K562 (cell line): ENCODE data around the gene ELL3. TPM values are rescaled to one million over a fixed set of nuclear protein-coding genes. Genes with fewer than 3 reads are reported as not detected.

Experiments
- ATAC-seq: fragments of 200-7000 bp; cut with Tn5 transposase; 3 replicates; pipeline ENCODE4 v1.9.1; 2020; ENCODE audit warnings: moderate library complexity
- BruUV-seq: library from RNA; stranded (reverse); fragments of 400-500 nt; replicated peaks from 2 replicates; lab custom pipeline; 2021; lab: Mats Ljungman, UMichigan
- CTCF ChIA-PET: fragments of 300-600 bp; formaldehyde crosslinking; extraction: SDS; loops from one replicate; lab custom pipeline; 2021; ENCODE audit warnings: low intra/inter-chr PET ratio; lab: Yijun Ruan, JAX
- POLR2A ChIA-PET: fragments of 300-600, 350-650 bp; sonication (Branson Sonifier 250); formaldehyde crosslinking; extraction: SDS; loops from one replicate; lab custom pipeline; 2021; ENCODE audit warnings: antibody characterized with exemption, inconsistent platforms; lab: Yijun Ruan, JAX
- DNase-seq, 4 experiments: peaks; one replicate each; pipeline versions ENCODE4 v3.0.0 to v3.0.0-alpha.2; 2011 to 2018; ENCODE audit warnings: low spot score in 3 of 4, mixed read lengths in 3 of 4; ENCODE audit errors: extremely low read depth in 1 of 4
- FAIRE-seq: peaks from 2 replicates; lab custom pipeline; 2011; peaks lifted over from hg19 to GRCh38; lab: Jason Lieb, UNC
- H2AFZ ChIP-seq: 2 replicates; pipeline ENCODE4 v1.6.0; 2011; ENCODE audit warnings: low read depth, low read length, control low read depth, inconsistent platforms
- H3K27ac ChIP-seq: fragments of 200-600 bp; 3 replicates; pipeline ENCODE4 v1.8.0; 2011; ENCODE audit warnings: low read depth, mild to moderate bottlenecking, control low read depth, inconsistent platforms, low read length, moderate library complexity, mixed read lengths; ENCODE audit errors: extremely low read depth
- H3K27me3 ChIP-seq, 2 experiments: fragments of 300-600 bp in 1 of 2; 2 replicates in 1 of 2; 3 replicates in 1 of 2; pipeline versions ENCODE4 v1.6.0 to v1.8.0; 2011; ENCODE audit warnings: inconsistent platforms in 2 of 2, low read length in 2 of 2, mild to moderate bottlenecking in 1 of 2, mixed read lengths in 1 of 2, moderate library complexity in 1 of 2; ENCODE audit not compliant: control insufficient read depth in 2 of 2, insufficient read depth in 2 of 2
- H3K36me3 ChIP-seq: fragments of 300-600 bp; 3 replicates; pipeline ENCODE4 v1.8.0; 2011; ENCODE audit warnings: mild to moderate bottlenecking, low read length, inconsistent platforms; ENCODE audit not compliant: control insufficient read depth, insufficient read depth
- H3K4me1 ChIP-seq, 2 experiments: fragments of 200-600 bp in 1 of 2; replicated peaks in 1 of 2; 2 replicates in 1 of 2; 3 replicates in 1 of 2; pipeline versions ENCODE4 v1.5.1 to v1.8.0; 2011; ENCODE audit warnings: inconsistent platforms in 2 of 2, low read length in 2 of 2, mild to moderate bottlenecking in 1 of 2, mixed read lengths in 1 of 2, moderate library complexity in 1 of 2; ENCODE audit not compliant: control insufficient read depth in 2 of 2, insufficient read depth in 2 of 2
- H3K4me2 ChIP-seq: 2 replicates; pipeline ENCODE4 v1.6.1; 2011; ENCODE audit warnings: low read length, control low read depth, inconsistent platforms, mixed read lengths; ENCODE audit not compliant: insufficient read depth
- H3K4me3 ChIP-seq: fragments of 200-600 bp; sonication (generic), shearing (Covaris generic); 2 replicates; pipeline ENCODE4 v1.5.1; 2016; ENCODE audit warnings: control low read depth, inconsistent platforms
- H3K79me2 ChIP-seq: fragments of 200-600 bp; 3 replicates; pipeline ENCODE4 v1.8.0; 2011; ENCODE audit warnings: low read length, inconsistent platforms; ENCODE audit not compliant: control insufficient read depth, insufficient read depth
- H3K9ac ChIP-seq, 2 experiments: 2 replicates each; pipeline versions ENCODE4 v1.6.0 to v1.6.1; 2011; ENCODE audit warnings: low read depth in 2 of 2, low read length in 2 of 2, control low read depth in 1 of 2, inconsistent platforms in 1 of 2, mild to moderate bottlenecking in 1 of 2, mixed read lengths in 1 of 2; ENCODE audit not compliant: insufficient read depth in 1 of 2
- H3K9me1 ChIP-seq: one replicate; pipeline ENCODE4 v1.6.0; 2011; ENCODE audit warnings: inconsistent platforms, mild to moderate bottlenecking, low read length, moderate library complexity; ENCODE audit not compliant: control insufficient read depth, insufficient read depth
- H3K9me3 ChIP-seq: replicated peaks from 2 replicates; pipeline ENCODE4 v1.5.1; 2011; ENCODE audit warnings: low read depth, low read length, inconsistent platforms; ENCODE audit not compliant: control insufficient read depth, insufficient read depth
- H4K20me1 ChIP-seq: replicated peaks from 2 replicates; pipeline ENCODE4 v1.6.1; 2011; ENCODE audit warnings: low read length, inconsistent platforms, mixed read lengths; ENCODE audit not compliant: control insufficient read depth, insufficient read depth
- DMBX1 ChIP-seq: fragments of 250-450 bp; sonication (Bioruptor Pico); IDR thresholded peaks from 2 replicates; pipeline ENCODE4 v1.8.0; 2022; ENCODE audit warnings: inconsistent platforms, mild to moderate bottlenecking, moderate library complexity, borderline replicate concordance
- KDM2B ChIP-seq: fragments of 250-450 bp; sonication (Bioruptor Pico); IDR thresholded peaks from 2 replicates; pipeline ENCODE4 v1.8.0; 2021; ENCODE audit warnings: mild to moderate bottlenecking, moderate library complexity
- NR2C2 ChIP-seq, 2 experiments: fragments of 200-800 bp in 1 of 2; sonication (Bioruptor generic) in 1 of 2; sonication (generic) in 1 of 2; formaldehyde crosslinking in 1 of 2; IDR thresholded peaks; 2 replicates each; pipeline versions ENCODE4 v1.6.1 to v1.8.0; 2016 to 2022; ENCODE audit warnings: mild to moderate bottlenecking in 1 of 2, missing compliant biosample characterization in 1 of 2, missing genetic modification characterization in 1 of 2, missing genetic modification reagents in 1 of 2
- SRSF7 ChIP-seq: fragments of 200-400 bp; formaldehyde crosslinking; optimal IDR thresholded peaks from 2 replicates; pipeline ENCODE3; 2017; ENCODE audit warnings: mild to moderate bottlenecking, low read depth, low read length
- WGBS: fragments of 100-300 bp; shearing (Covaris generic); methylation state at CpG from one replicate; pipeline ENCODE4 v1.1.6; 2016; ENCODE audit warnings: low coverage, mixed read lengths; ENCODE audit not compliant: insufficient coverage; ENCODE audit errors: missing lambda C conversion rate; 5-methylcytosine and 5-hydroxymethylcytosine counted together
- in situ Hi-C: fragments of 300-500 bp; cut with MboI; formaldehyde crosslinking; loops from 4 replicates; pipeline ENCODE4 v1.15.0; 2018; ENCODE audit warnings: inconsistent platforms, mixed read lengths
- intact Hi-C: fragments of 100-400 bp; cut with micrococcal nuclease; formaldehyde crosslinking; loops from 2 replicates; pipeline ENCODE4 v1.14.2; 2022
- polyA plus RNA-seq, 8 experiments: library from polyadenylated mRNA; depleted of rRNA in 4 of 8; stranded (reverse) in 5 of 8; unstranded in 3 of 8; fragments of >200 nt; fragmentation: Nextera tagmentation in 2 of 8; fragmentation: Illumina TruSeq in 1 of 8; extraction: Ambion mirVana in 2 of 8; extraction: Trizol in 1 of 8; gene quantifications; 2 replicates each; pipeline versions ENCODE4 v1.2.1 to v1.2.3, GENCODE V29; 2011 to 2014; ENCODE audit warnings: inconsistent platforms in 1 of 8, missing spikeins in 1 of 8
- total RNA-seq, 7 experiments: library from RNA; depleted of rRNA in 6 of 7; stranded (reverse); fragments of >200 nt in 6 of 7; fragmentation: Illumina TruSeq in 2 of 7; extraction: Trizol in 2 of 7; gene quantifications; 2 replicates each; pipeline versions ENCODE4 v1.2.1 to v1.2.3, GENCODE V29; 2011 to 2021; ENCODE audit warnings: low replicate concordance in 1 of 7
- TF ChIP-seq, protein P1 (sequence below): IDR thresholded peaks from 3 replicates; pipeline ENCODE4 v1.6.1; 2011; ENCODE audit warnings: borderline replicate concordance, mild to moderate bottlenecking; ENCODE audit not compliant: insufficient read length, insufficient read depth

ELL3 gene
- total and polyA plus RNA-seq, 9 of the 15 experiments (the other 6 are each of a cell fraction or from before 2014, with no cell fraction given): 0.80 to 5.2 (median 2.6) TPM

DNA sequence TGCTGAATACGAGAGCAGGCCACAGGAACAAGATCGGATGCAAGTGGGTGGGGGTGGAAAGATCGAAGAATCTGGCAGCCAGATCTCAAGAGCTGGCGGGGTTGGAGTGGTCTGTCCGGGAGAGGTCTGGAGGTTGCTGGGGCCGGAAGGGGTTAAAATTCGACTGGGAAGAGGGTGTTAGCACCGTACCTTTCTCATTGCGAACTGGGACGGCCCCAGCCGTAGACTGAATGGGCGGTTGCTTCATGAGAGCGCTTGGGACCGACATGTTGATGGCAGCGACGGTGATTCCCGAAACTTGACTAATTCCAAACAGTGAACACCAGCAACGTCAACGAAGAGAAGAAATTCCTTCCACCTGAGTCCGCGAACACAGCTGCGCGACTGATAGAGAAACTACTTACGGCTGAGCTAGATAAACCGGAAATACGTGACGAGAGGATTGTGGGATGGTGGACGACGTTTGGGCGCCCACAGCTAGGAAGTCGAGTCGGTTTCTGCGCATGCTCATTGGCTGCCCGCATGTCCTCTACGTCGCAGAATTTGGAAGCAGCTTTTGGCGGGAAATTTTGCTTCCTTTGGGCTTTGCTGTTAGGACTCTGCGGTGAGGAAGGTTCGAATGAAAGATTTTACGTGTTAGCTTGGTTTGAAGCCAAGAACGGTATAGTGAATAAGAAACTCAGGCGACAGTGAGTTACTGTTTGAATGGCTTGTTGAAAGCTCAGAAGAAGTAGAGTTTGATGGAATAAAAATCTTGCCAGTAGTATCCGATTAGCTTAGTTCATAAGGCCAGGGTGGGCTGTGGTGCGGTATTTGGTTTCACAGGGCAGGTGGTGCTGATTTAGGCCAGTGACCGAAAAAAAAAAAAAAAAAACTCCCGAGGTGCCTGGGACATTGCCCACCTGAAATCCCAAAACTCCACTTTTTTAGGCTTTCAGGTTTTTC is 47.8 kb upstream of the ELL3 start, which contains the start of gene MFAP1 (continued):
- TF ChIP-seq, protein P1, sequence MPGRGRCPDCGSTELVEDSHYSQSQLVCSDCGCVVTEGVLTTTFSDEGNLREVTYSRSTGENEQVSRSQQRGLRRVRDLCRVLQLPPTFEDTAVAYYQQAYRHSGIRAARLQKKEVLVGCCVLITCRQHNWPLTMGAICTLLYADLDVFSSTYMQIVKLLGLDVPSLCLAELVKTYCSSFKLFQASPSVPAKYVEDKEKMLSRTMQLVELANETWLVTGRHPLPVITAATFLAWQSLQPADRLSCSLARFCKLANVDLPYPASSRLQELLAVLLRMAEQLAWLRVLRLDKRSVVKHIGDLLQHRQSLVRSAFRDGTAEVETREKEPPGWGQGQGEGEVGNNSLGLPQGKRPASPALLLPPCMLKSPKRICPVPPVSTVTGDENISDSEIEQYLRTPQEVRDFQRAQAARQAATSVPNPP: no peak
- TF ChIP-seq DMBX1 (CRISPR knock-in tag): peak; percentile 59; the same call in 1 of the 2 replicates
- TF ChIP-seq KDM2B (CRISPR knock-in tag): no peak

DNA sequence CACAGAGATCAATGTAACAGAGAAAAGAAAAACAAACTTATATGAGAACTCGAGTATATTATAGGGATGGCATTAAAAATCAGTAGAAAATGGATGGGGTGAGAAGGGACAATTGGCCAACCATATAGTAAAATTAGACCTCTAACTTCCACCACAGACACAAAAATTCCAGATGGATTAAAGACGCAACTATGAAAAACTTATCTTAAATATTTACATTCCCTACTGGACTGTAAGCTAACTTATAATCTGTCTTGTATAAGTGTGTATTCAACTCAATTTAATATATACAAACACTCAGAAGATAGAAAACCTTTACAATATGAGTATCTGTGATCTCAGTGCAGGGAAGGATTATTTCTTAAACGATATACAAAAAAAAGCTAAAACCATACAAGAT is 44.7 kb upstream of the ELL3 start:
- intact Hi-C loops (no loop called here), in situ Hi-C loops (no loop called here)
- ATAC-seq (no peak), FAIRE-seq (no peak), DNase-seq (no peak)
- CTCF ChIA-PET: no interaction called here
- peak overlapping the region; percentile 60; the same call in 1 of the 2 replicates for H3K4me2 ChIP-seq
- H3K9me1 ChIP-seq: no peaks in the 10 kb centered on the region
- H3K9me3 ChIP-seq: no peaks in the 10 kb centered on the region
- no peaks in the 10 kb centered on the region for H4K20me1 ChIP-seq
- H2AFZ ChIP-seq: no peak overlapping the region
- H3K36me3 ChIP-seq: peaks cover 37% of the 10 kb centered on the region
- peak overlapping the region; percentile 26 for H3K4me3 ChIP-seq
- no TSS peak for BruUV-seq
- H3K27me3 ChIP-seq: no peaks in the 10 kb centered on the region
- POLR2A ChIA-PET: interaction anchor here (0.6 to 2.0 kb wide), 4 partner anchors 9 to 27 kb away, joined by 3 to 8 read pairs (median 4); partner anchors contain the start of genes HYPK and SERINC4
- TF ChIP-seq NR2C2 (CRISPR knock-in tag; IDR thresholded peaks at IDR 0.05) (no peak), NR2C2 (tag; IDR thresholded peaks at IDR 0.05) (0 out of 2 replicates have a peak, but pooled peaks have one; percentile 23), SRSF7 (no peak)
- H3K4me1 ChIP-seq: peaks cover 17 to 18% of the 10 kb centered on the region in 2 experiments; a peak in 4 of 5 replicates
- peaks cover 81% of the 10 kb centered on the region for H3K79me2 ChIP-seq
- WGBS: 20% methylated on average over 3 of the region's 3 CpGs
- 0 out of 3 replicates have a peak overlapping the region, but pooled peaks have one; percentile 29 for H3K27ac ChIP-seq
- peak overlapping the region in 1 of 2 experiments; percentile 21; a peak in 2 of 4 replicates for H3K9ac ChIP-seq
